ENCODE results near the gene ZFHX3. TPM values are rescaled to one million over a fixed set of nuclear protein-coding genes. Genes with fewer than 3 reads are reported as not detected.
A peak's percentile ranks its signal among the peaks of the same experiment; 100 is the strongest.

ZFHX3 gene
- total RNA-seq, 1 donor from 2014 or later = 8.9 TPM

DNA sequence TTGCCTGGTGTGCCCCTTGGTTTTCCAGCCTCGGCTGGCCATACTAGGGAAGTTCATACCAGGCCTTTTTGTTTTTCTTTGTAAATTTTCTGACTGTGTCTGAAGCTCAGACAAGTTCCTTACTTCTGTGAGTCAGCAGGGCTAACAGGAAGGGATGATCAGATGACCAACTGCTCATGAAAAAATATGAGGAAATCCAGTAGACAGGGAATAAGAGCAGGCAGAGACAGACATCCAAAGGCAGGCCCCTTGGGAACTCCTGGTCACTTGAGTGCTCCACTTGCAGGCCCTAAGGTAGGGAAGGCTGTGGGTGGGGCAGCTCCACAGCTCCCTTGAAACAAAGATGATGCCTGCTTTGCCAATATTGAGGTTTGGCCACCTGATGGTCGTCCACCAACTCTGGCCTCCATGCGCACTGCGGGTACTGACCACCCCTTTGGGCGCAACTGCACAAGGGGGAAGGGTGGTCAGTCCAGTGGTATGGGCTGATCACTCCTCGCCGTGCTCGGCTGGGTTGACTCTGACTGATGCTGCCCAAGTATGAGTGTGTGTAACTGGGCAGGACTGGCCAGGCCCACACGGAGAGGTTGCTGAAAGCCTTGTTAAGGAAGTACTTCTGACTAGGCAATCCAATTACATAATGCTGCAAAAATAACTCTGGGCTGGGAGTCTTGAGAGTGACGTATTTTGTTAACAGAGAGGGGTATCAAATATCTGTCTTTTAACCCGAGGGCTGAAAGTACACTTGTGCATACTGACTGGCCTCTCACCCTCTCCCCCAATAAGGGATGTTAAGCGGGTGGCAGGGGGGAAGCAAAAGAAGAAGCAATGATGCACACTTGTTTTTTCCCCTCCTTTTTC is 20.8 kb upstream of the ZFHX3 start:
- DNase-seq (ENCODE audit: low spot score) (no peak), ATAC-seq (peak; percentile 6)

DNA sequence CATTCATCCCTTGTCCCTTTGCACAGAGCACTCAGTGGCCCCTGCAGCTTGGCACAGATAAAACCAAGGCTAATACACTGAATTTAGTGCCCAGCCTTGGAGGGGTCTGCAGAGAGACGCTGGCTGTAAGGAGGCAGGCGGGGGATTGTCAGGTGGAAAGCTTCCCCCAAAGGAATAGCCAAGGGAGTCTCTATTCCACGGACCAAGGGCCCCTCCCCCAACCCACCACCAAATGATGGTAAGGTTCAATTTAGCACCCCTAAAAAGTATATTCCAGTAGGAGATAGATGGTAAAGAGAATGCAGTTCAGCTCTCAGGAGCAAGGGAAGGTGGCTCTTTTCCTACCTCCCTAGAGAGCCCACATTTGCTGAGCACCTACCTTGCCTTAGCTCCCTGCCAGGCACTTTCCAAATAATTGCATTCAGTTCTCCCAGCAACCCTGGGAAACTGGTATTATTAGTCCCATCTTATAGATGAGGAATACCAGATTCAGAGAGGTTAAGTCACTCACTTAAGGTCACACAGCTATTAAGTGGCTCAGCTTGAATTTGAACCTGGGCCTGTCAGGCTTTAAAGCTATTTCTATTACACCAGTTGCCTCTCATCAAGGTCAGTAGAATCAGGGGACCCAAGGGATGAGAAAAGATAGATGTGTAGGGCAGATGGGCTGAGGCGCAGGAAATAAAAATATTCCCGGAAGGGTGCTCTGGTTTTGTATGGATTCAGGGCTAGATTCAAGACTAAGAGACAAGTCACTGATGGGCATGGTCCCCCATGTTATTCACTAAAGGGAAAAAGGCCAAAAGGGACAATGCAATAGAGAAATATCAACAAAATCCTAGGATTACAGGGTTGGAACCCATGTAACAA is 20.0 kb upstream of the ZFHX3 start:
- DNase-seq (ENCODE audit: low spot score) = no peak
- ATAC-seq = no peak

- DNase-seq (ENCODE audit: low spot score) (no peak), ATAC-seq (no peak)
These were observed 19.2 kb upstream of the ZFHX3 start for GRCh38 chr16:73066927-73067670.

DNA sequence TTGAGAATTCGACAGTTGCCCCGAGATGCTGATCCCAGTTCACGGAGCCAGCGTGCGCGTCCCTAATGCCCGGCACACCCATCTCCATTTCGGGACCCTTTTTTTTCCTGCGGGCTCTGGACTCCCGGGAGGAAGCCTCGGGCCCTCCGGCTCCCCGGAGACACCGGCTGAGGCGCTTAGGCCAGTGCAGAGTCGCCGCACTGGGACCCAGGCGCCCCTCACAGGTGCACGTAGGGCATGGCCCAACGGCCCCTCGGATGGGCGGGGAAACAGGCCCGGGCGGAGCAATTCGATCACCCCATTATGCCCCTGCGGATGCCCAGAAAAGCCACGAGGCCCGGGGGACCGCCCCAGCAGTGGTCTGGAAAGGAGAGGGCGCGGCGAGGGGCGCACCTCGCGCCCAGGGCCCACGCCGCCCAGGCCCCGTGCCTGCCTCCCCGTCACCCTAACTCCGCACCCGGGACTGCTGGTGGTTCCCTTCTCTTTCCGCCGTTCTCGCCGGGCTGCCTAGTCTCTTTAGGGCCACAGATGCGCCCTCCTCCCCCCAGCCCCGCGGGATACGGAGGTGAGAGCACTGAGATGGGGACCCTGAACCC is 18.5 kb upstream of the ZFHX3 start:
- DNase-seq (ENCODE audit: low spot score) = no peak
- no peak for ATAC-seq

DNA sequence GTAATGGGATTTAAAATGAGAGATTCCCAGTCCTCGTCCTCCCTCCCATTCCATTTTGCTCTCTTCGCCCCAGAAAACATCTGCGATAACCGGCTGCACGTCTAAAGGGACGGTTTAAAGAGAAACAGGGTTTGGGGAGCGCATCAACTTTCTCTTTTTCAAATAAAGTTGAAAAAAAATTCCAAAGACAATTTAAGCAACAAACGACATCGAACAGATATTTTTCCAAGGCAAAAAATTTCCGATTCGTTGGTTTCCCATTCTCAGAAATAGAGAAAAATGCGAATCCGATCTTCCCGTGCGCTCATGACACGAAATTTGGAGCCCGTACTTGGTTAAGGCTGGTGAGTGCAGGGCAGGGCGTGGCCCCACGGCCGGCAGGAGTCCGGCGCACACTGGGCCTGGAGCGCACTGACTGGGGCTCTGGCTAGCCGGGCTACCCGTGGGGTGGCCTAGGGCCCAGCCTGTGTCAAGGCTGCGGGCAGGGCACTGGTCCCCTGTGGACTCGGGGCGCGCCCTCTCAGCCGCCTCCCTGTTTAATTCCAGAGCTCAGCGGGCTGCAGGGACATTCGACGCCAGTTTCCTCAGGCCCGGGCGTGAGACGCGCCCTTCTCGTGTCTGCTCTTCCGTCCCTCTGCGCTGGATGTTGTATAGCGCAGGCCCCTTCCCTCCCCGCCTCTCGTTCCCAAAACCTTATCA is 17.9 kb upstream of the ZFHX3 start:
- ATAC-seq = peak; percentile 59
- no peak for DNase-seq (ENCODE audit: low spot score)

DNA sequence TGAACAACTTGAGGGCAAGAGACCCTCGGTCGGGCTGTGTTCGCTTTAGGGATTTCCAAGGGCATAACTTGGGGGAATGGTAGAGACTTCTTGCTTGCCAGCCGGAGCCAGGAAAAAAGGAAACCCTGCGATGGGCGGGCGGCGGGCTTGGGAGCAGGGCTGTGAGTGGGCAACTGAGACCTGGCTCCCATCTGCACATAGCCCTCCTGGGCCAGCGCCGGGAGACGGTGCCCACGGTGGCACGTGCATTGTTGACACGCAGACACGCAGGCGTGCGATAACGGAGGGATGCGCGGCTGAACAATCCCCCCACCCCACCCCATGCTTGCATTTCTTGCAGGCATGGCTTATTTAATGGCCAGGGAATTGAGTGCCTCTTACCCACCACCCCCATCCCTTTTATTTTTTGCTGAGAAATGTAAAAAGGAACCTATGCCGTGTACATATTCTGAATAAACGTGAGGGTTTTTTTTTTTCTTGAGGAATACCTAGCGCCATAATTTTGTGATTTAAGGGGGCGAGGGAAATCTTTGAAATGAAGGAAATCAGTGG is 17.1 kb upstream of the ZFHX3 start:
- no peak for ATAC-seq
- no peak for DNase-seq (ENCODE audit: low spot score)

DNA sequence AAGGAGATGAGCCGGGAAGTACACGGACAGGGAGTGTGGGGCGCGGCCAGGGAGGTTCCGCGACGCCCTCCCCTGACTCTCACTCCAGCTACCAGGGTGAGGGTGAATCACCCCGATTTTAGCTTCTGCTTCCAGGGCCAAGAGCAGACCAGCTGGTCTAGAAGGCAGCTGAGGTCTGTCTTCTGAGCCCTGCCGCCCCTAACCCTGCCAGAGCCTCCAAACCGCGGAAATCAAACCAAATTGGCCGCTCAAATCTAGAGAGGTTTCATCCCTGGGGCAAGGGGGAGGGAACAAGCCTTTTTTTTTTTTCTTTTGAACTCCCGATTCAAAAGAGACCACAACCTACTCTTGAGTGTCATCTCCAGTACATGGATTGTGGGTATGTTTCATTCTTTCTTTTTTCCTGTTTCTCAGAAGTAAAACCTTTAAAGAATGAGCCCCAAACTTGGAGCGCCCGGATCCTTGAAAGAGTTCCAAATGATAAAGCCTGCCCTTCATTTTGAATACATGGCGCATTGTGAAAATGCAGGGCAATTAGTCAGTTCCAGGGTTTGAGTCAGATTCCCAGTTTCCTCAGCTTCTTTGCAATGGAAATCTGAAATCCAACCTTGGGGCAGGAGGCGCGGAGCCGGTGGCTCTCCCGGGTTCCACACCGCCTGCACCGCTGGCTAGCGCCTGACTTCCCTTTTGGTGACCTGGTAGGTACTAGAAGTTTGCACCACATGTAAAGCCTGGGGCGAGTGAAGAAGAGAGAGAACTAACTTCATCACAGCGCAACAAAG is 16.5 kb upstream of the ZFHX3 start:
- ATAC-seq = no peak
- no peak for DNase-seq (ENCODE audit: low spot score)

DNA sequence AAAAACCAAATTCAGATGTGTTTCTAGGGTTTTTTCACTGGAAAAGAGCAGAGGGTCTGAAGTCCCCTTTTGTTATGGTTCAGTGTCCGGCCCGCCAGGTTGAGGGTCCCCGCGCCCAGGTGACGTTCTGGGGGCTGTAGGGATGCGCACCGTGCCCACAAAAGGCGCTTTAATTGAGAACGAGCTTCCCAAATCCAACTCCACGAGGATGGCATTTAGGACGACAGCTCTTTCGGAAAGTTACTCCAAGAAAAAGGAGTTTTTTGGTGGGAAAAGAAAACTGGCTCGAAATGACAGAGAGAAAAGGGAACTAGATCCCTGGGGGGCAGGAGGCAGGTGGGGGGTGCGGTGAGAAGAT is 15.9 kb upstream of the ZFHX3 start:
- ATAC-seq (no peak), DNase-seq (ENCODE audit: low spot score) (no peak)

GRCh38 chr16:73062743-73063733 is 15.1 kb upstream of the ZFHX3 start:
- DNase-seq (ENCODE audit: low spot score) = no peak
- no peak for ATAC-seq

- ATAC-seq = no peak
- no peak for DNase-seq (ENCODE audit: low spot score)
These were observed 14.2 kb upstream of the ZFHX3 start for GRCh38 chr16:73062001-73062616.

DNA sequence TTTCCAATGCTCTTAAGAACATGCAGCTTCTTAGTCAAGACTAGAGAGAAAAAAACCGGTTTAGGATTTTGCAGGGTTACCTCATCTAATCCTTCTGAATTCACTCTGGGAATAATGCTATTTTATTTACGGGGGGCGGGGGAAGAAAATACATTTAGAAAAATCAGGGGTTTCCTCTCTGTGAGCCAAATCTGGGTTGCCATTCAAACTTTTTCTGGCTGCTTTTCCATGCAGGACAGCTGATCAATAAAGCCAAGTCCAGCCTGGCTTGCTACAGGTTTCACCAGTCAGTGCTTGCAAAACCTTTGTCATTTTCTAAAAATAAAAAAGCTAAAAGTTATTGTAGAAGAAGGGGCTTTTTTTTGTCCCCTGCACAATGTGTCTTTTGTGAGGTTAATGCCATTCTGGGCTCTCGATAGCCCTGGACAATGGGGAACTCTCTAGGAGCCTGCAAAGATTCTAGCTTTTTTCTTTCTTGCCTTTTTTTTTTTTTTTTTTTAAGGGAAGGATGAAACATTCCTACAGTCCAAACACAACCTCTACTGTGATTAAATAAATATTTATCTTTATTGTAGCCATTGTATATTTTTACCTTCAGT is 13.1 kb upstream of the ZFHX3 start:
- DNase-seq (ENCODE audit: low spot score) (no peak), ATAC-seq (peak; percentile 18)

DNA sequence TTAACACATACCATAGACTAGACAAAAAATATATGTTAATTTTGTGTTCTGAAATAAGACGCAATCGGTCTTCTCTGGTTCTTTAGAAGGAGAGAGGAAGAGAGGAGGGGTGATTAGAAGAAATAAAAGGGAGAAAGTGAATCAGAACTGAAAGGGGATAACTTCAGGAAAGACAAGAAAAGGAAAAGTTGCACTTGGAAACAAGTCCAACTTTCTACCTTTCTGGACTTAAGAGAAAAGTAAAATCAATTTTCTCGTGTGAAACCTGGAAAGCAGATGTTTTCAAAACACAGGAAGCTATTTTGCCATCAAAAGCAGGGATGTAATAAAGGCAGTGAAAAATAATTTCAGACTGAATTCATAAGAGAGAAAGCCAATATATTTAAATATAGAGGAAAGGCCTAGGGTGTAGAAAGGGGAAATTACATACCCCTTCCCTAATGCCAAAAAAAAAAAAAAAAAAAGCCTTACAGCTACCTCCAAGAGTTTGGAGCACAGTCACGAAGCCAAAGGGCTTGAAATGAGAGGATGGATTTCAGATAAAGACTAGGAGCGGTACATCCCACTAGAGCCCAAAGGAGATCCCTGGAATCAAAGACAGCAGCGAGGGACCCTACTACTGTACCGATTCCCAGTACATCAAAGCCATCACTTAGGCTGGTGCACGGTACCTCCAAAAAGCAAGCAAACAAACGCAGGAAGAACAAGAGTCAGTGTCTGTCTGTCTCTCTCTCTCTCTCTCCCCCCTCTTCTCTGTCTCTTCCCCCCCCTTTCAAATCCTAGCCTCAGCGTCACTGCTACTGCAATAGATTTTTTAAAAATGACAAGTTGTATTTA is 12.1 kb upstream of the ZFHX3 start:
- DNase-seq (ENCODE audit: low spot score) = no peak

GRCh38 chr16:73058616-73059409 is 10.9 kb upstream of the ZFHX3 start:
- ATAC-seq = peak; percentile 9
- no peak for DNase-seq (ENCODE audit: low spot score)

More for the DNA sequence above, 12.1 kb upstream of the ZFHX3 start:
- no peak for ATAC-seq

DNA sequence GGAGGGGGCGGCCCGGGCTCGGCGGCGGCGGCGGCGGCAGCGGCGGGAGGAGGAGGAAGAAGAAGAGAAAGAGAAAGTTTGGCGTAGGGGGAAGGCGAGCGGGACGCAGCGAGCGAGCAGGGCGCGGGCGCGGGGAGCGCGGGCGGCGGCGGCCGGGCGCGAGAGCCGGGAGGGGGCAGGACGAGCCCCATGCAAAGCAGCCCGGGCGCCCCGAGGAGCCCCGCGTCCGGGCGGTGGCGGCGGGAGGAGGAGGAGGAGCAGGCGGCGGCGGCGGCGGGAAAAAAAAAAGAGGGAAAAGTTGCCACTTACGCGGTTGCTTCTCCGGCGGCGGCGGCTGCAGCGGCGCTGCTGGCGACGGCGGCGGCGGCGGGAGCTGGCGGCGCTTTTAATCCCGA is 10.3 kb upstream of the ZFHX3 start:
- peak; percentile 61 for DNase-seq (ENCODE audit: low spot score)

More for the DNA sequence above, 10.3 kb upstream of the ZFHX3 start:
- peak; percentile 20 for ATAC-seq

All from left lobe of liver (tissue), 2 donors.